ENCODE measurements around the gene ARPC1A.
"Not testable (repeated sequence)": the region's sequence is repeated elsewhere in the genome, so short reads cannot be mapped to it uniquely, and the experiment has no call there.

Gene ARPC1A

DNA sequence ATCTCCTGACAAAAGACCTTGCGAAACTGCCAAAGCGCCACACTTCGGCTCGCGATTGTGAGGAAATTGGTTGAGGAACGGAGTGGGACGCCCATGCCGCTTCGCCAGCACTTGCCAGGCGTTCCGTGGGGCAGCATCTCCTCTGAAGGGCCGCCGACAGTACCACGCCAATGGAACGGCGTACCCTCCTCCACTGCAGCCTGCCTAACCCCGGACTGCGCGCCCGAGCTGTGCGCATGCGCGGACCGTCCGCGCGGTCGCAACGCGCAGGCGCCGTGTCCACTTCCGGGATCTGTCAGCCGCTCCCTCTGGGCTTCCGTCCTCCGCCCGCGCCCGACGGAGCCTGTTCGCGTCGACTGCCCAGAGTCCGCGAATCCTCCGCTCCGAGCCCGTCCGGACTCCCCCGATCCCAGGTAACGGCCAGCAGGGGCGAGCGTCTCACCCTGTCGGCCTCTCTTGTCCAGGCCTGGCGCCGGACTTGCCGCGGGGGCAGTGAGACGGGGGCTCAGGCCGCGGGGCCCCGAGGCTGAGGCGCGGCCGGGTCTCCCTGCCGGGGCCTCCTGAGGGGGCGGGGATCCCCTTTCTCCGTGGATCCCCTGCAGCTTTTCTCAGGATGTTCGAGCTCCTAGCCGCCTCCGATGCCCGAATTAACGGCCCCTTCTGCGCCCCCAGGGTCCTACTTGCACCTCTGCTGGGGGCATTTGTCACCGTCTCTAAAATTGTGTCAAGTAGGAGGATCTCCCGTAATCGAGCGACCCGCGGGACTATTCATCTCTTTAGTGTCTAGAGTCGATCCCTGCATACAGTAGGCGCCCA lies at the start of gene ARPC1A:
ARPC1A (plus strand) TSS at position 307 of the 816 bp plus-strand sequence. CDS start 7,456 bp downstream, outside the sequence.
- in situ Hi-C loops (cut with HindIII; ENCODE audit: low pct_ligation_motif_present, low sequenced_read_pairs), result no loop called here
- H3K27me3 ChIP-seq (replicated peaks), result no peaks in the 10 kb centered on the region

GRCh38 chr7:99278180-99278579 lies 47.5 kb upstream of the ARPC1A start:
- Histone ChIP-seq H3K27me3 (replicated peaks) (no peaks in the 10 kb centered on the region), H3K27ac (no peak overlapping the region), H3K4me3 (ENCODE audit: low read depth, low read length) (no peak overlapping the region), H3K36me3 (replicated peaks) (no peaks in the 10 kb centered on the region)
- no peak for DNase-seq
- TF ChIP-seq, protein P1, sequence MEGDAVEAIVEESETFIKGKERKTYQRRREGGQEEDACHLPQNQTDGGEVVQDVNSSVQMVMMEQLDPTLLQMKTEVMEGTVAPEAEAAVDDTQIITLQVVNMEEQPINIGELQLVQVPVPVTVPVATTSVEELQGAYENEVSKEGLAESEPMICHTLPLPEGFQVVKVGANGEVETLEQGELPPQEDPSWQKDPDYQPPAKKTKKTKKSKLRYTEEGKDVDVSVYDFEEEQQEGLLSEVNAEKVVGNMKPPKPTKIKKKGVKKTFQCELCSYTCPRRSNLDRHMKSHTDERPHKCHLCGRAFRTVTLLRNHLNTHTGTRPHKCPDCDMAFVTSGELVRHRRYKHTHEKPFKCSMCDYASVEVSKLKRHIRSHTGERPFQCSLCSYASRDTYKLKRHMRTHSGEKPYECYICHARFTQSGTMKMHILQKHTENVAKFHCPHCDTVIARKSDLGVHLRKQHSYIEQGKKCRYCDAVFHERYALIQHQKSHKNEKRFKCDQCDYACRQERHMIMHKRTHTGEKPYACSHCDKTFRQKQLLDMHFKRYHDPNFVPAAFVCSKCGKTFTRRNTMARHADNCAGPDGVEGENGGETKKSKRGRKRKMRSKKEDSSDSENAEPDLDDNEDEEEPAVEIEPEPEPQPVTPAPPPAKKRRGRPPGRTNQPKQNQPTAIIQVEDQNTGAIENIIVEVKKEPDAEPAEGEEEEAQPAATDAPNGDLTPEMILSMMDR (IDR thresholded peaks at IDR 0.05; ENCODE audit: low read depth, low read length, missing control alignments), result peak; percentile 25
- in situ Hi-C loops (cut with HindIII; ENCODE audit: low pct_ligation_motif_present, low sequenced_read_pairs), result no loop called here

More for the DNA sequence above, at the start of gene ARPC1A:
- peak within 1 kb of the TSS; percentile 85 for H3K27ac ChIP-seq
- TF ChIP-seq, protein P1 (IDR thresholded peaks at IDR 0.05; ENCODE audit: low read depth, low read length, missing control alignments), result peak; percentile 47
- peak within 1 kb of the TSS; percentile 97 for H3K4me3 ChIP-seq (ENCODE audit: low read depth, low read length)
- H3K36me3 ChIP-seq (replicated peaks), result no peaks in the 10 kb centered on the region
- peak; percentile 83 for DNase-seq

- H3K36me3 ChIP-seq (replicated peaks); H3K4me3 ChIP-seq (ENCODE audit: low read depth, low read length); in situ Hi-C loops (cut with HindIII; ENCODE audit: low pct_ligation_motif_present, low sequenced_read_pairs); DNase-seq; H3K27ac ChIP-seq; H3K27me3 ChIP-seq (replicated peaks): not testable (repeated sequence)
Measured at GRCh38 chr7:99284165-99284564, 41.5 kb upstream of the ARPC1A start.

GRCh38 chr7:99287779-99288534 lies 37.7 kb upstream of the ARPC1A start:
- H3K4me3 ChIP-seq (ENCODE audit: low read depth, low read length), result no peak overlapping the region
- H3K36me3 ChIP-seq (replicated peaks), result no peaks in the 10 kb centered on the region
- TF ChIP-seq, protein P1 (IDR thresholded peaks at IDR 0.05; ENCODE audit: low read depth, low read length, missing control alignments), result no peak
- no peak for DNase-seq
- in situ Hi-C loops (cut with HindIII; ENCODE audit: low pct_ligation_motif_present, low sequenced_read_pairs), result no loop called here
- no peaks in the 10 kb centered on the region for H3K27me3 ChIP-seq (replicated peaks)
- H3K27ac ChIP-seq, result no peak overlapping the region

DNA sequence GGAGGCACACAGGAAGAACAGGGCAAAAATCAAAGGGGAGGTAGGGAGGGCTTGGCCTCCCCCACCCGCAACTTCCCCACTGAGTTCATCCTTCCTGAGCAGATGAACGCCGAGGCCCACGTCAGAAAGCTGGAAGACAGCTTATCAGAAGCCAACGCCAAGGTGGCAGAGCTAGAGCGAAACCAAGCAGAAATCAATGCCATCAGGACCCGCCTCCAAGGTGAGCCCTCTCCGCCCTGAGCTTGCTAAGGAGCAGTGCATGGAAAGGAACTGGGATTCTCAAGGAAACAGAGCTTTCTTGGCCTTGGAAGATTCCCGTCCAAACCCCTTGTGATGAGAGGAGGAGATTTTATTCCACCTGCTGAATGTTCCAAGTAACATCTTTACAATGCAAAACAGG lies 36.5 kb upstream of the ARPC1A start:
- no peak overlapping the region for H3K4me3 ChIP-seq (ENCODE audit: low read depth, low read length)
- TF ChIP-seq, protein P1 (IDR thresholded peaks at IDR 0.05; ENCODE audit: low read depth, low read length, missing control alignments), result no peak
- no peaks in the 10 kb centered on the region for H3K27me3 ChIP-seq (replicated peaks)
- H3K27ac ChIP-seq, result no peak overlapping the region
- no peaks in the 10 kb centered on the region for H3K36me3 ChIP-seq (replicated peaks)
- in situ Hi-C loops (cut with HindIII; ENCODE audit: low pct_ligation_motif_present, low sequenced_read_pairs), result no loop called here
- no peak for DNase-seq

DNA sequence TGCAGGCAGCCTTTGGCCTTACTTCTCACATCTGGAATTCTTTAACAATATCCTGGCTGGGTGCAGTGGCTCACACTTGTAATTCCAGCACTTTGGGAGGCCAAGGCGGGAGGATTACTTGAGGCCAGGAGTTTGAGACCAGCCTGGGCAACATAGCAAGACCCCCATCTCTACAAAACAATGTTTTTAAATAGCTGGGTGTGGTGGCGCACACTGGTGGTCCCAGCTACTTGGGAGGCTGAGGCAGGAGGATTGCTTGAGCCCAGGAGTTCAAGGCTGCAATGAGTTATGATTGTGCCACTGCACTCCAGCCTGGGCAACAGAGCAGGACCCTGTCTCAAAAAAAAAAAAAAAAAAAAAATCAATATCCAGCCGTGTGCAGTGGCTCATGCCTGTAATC lies 35.5 kb upstream of the ARPC1A start:
- H3K27me3 ChIP-seq (replicated peaks); DNase-seq; in situ Hi-C loops (cut with HindIII; ENCODE audit: low pct_ligation_motif_present, low sequenced_read_pairs): not testable (repeated sequence)

More for the DNA sequence above, 35.5 kb upstream of the ARPC1A start:
- not testable (repeated sequence) for H3K27ac ChIP-seq; H3K36me3 ChIP-seq (replicated peaks); H3K4me3 ChIP-seq (ENCODE audit: low read depth, low read length)
